GM12865 (cell line): ENCODE measurements around the gene KIF13A.

Experiments
- DNase-seq: peaks from one replicate; pipeline ENCODE4 v3.0.0; 2010; ENCODE audit warnings: low read depth
- H3K4me3 ChIP-seq: 2 replicates; pipeline ENCODE4 v1.5.1; 2011; ENCODE audit warnings: mild to moderate bottlenecking, low read depth, low read length, control low read depth
- CTCF ChIP-seq: IDR thresholded peaks from 2 replicates; pipeline ENCODE4 v1.5.1; 2011; ENCODE audit warnings: low read length, control low read depth, low read depth, inconsistent platforms; ENCODE audit not compliant: insufficient read depth; ENCODE audit errors: missing control alignments

The KIF13A gene

GRCh38 chr6:17910189-17910588 lies 77.2 kb downstream of the KIF13A start:
- no peak overlapping the region for H3K4me3 ChIP-seq
- no peak for DNase-seq
- no peak for TF ChIP-seq CTCF

DNA sequence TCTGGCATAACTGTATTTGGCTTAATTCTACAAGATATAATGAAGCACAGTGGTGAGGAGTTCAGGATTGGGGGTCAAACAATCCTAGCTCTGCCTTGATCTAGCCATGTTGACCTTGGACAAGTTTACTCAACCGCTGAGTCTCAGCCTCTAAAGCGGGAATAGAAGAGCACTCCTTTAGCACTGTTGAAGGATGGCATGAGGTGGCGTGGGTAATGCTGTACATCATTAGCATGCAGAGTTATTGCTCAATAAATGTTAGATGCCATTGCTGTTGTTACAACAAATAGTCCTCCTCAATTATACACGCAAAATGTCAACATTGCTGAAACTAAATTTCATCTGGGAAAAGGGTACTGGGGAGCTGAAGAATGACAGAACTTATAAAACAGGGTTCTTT lies 78.6 kb downstream of the KIF13A start:
- no peak for DNase-seq
- no peak for TF ChIP-seq CTCF

DNA sequence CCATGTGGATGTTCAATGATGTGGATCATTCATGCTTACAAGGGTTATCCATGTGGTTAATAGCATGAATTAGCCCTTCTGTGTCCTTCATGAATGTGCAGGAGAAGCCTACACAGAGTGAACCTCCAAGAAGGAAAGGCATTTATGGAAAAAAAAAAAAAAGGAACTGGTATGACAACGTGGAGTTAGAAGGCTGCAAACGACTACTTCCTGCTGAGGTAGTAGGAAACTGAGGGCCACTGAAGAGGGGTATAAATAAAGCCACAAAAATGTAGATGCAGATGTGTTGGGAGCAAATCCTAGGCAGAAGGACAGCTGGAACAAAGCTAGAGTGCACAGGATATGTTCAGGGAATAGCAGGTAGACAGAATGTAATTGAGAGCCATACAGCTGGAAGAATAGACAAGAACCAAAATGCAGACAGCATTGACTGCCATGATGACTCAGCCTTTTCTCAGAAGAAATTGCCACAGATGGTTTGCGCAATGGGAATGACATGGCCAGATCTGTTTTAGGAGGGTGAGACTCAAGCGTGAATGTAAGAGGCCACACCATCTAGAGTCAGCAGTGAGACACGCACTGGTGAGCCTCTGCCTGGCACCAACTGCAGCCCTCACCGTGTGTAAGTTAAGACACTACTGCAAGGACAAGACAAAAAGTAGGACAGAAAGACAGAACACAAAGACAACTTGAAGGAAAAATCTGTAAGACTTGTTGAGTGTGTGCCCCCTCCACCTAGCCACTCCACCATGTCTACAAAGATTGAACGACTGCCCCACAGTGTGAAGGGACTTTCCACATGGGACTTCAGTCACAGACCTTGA lies 79.8 kb downstream of the KIF13A start:
- no peak overlapping the region for H3K4me3 ChIP-seq
- no peak for TF ChIP-seq CTCF
- DNase-seq = peak; percentile 10

More for the DNA sequence above, 78.6 kb downstream of the KIF13A start:
- H3K4me3 ChIP-seq = no peak overlapping the region

- no peak for DNase-seq
- TF ChIP-seq CTCF = no peak
- no peak overlapping the region for H3K4me3 ChIP-seq
Observed at GRCh38 chr6:17905611-17906592, 81.5 kb downstream of the KIF13A start.

GRCh38 chr6:17904491-17905120 lies 82.8 kb downstream of the KIF13A start:
- TF ChIP-seq CTCF = no peak
- no peak overlapping the region for H3K4me3 ChIP-seq
- no peak for DNase-seq

- no peak for DNase-seq
- no peak overlapping the region for H3K4me3 ChIP-seq
- no peak for TF ChIP-seq CTCF
Observed at GRCh38 chr6:17902974-17903373, 84.5 kb downstream of the KIF13A start.
